ENCODE measurements around the gene SYCE3.

DNA sequence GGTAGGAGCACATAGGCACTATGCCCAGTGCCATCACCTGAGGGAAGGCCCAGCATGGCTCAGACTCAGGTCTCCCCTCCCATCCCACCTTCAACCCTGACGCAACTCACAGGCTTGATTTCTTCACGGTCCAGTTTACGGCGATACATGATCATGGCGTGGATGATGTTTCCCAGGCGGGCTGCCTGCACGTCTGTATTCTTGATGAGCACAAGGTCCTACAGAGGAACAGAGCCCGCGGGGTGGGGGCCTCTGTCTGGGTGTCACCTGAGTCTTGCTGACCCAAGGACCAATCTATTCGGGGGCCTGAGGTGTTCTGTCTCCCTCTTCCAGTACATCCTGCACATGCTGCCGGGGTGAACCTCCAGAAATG, 11.7 kb upstream of the SYCE3 start:
- no peak for TF ChIP-seq CTCF (IDR thresholded peaks at IDR 0.05)
- no peak for TF ChIP-seq POLR2A (IDR thresholded peaks at IDR 0.05)
- no peak for TF ChIP-seq EP300 (IDR thresholded peaks at IDR 0.05)
